GM19238 (cell line): ENCODE results near the gene TWSG1.

Experiments used
- DNase-seq: peaks from one replicate; pipeline ENCODE4 v3.0.0; 2011; ENCODE audit warnings: low spot score; ENCODE audit not compliant: insufficient read length

The TWSG1 gene

DNA sequence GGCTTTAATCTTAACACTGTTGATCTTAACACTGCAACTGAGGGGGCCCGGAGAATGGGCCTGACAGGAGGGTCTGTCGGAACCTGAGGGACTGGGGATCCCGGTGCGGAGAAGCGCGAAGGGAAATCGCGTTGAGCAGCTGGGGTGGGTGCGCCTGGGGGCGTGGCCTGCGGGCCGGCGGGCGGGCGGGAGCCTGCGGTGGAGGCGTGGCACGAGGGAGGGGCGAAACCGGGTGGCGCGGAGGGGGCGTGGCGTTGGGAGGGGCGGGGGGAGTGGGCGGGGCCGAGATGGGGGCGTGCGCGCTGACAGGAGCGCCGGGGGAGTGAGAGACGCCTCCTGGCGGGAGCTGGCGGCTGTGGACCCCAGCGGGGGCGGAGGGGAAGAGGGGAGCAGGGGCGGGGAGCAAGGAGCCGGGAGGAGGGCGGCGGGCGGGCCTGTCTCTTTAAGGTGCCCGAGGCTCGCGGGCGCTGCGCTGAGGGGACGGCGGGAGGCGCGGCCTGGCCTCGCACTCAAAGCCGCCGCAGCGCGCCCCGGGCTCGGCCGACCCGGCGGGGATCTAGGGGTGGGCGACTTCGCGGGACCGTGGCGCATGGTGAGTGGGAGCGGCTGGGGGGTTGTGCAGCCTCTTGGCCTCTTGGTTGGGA is at the start of gene TWSG1:
Gene TWSG1 (plus strand): TSS at position 445 of the 644 bp plus-strand sequence. CDS start 2,457 bp downstream, outside the sequence.
- DNase-seq = peak; percentile 94

DNA sequence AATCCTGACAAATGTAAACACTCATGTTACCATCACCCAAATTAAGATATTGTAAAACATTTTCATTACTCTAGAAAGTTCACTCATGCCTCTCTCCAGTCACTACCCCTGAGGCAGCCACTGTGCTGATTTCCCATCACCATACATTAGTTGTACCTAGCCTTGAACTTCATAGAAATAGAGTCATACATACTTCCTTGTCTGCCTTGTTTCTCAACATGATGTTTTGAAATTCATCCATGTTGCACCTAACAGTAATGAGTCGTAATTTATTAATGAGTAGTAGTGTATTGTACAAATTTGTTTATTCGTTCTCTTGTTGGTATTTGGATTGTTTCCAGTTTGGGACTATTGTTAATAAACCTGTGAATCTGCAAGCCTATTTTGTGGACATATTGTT is 49.0 kb upstream of the TWSG1 start:
- DNase-seq = no peak

DNA sequence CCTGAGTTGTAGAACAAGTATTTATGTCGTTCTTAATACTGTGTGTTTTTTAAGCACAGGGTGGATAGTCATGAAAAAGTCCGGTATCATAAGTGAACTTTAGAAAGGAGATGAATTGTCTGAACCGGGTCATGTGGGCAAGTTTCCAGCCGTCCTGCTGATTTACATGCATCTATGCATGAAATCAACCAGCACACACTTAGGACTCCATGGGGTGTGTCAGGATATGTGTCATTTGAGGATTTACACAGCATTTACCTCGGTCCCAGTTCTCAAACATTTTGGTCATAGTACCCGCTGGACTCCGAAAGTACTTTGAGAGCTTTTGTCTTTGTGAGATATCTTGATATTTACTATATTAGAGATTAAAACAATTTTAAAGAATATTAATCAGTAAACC is 47.5 kb upstream of the TWSG1 start:
- no peak for DNase-seq

DNA sequence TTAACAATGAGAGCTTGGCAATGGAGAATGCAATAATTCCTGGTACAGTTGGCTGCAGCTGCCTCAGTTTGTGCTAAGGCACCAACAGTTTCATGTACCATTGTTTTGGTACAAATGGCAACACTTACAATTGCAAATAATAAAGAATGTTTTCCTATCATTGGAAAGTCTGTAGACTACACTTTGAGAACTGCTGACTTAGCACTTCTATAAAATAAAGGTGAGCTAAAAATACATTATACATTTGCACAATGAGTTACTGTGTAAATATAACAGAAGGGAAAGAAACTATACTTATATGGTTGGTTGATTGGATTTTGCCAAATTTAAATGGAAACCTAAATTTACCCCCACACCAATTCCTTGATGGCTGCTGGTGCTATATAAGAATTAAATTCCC is 44.9 kb upstream of the TWSG1 start:
- DNase-seq = no peak

DNA sequence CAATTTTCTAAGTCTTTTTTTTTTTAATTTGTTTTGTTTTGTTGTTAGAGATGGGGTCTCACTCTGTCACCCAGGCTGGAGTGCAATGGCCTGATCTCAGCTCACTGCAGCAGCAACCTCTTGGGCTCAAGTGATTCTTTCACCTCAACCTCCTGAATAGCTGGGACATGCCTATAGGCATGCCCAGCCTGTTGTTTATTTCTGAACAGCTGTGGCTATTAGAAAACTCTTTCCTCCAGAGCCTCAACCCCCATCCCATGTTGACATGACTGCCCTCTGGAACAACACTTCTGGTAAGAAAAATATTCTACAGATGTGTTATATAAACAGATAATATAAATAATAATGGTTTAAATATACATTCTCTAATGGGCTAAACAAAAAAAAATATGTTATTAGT is 44.4 kb upstream of the TWSG1 start:
- no peak for DNase-seq

DNA sequence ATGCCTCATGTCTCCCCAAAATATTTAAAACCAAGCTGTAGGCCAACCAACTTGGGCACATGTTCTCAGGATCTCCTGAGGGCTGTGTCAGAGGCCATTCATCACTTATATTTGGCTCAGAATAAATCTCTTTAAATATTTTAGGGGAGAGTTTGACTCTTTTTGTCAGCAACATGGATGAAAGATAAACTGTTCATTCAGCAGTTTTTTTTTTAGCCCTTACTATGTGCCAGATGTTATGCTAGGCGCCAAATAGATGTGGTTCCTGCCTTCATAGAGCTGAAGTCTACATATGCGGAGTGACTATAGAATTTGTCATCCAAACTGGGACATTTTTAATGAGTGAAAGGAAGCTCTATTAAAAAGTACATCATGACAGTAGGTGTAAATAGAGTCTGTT is 42.5 kb upstream of the TWSG1 start:
- DNase-seq = no peak

DNA sequence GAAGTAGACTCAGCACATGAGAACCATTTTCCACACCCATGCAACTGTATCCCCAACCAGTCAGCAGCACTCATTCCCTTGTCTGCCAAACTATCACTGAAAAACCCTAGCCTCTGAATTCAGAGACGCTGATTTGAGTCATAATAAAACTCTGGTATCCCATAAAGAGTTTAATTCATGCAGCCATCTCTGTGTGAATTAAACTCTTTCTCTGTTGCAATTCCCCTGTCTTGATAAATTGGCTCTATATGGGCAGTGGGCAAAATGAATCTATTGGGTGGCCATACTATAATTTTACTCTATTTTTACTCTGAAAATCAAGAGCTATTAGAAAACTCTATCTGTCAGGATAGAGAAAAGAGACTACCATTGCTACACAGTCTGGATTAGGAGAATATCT is 40.6 kb upstream of the TWSG1 start:
- DNase-seq = no peak

DNA sequence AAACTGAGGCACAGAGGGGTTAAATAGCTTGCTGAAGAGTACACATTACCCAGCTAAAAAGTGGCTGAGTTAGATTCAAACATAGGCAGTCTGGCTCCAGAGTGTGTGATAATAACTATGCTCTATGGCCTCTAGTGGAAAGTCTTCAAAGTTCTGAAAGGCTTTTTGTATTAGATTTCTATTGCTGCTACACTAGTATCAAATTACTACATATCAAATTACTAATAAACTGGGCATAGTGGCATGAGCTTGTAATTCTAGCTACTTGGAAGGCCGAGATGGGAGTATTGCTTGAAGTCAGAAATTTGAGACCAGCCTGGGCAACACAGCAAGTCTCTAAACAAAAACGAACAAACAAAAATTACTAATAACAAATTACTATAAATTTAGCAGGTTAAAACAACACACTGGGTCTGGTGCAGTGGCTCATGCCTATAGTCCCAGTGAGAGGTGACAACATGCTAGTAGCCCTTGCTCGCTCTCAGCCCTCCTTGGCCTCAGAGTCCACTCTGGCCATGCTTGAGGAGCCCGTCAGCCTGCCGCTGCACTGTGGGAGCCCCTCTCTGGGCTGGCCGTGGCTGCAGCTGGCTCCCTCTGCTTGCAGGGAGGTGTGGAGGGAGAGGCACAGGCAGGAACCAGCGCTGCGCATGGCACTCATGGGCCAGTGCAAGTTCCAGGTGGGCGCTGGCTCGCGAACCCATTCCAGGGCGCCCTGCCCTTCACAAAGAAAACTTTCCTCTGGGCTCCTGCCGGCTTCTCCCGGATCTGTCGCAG is 38.2 kb upstream of the TWSG1 start:
- DNase-seq = no peak

DNA sequence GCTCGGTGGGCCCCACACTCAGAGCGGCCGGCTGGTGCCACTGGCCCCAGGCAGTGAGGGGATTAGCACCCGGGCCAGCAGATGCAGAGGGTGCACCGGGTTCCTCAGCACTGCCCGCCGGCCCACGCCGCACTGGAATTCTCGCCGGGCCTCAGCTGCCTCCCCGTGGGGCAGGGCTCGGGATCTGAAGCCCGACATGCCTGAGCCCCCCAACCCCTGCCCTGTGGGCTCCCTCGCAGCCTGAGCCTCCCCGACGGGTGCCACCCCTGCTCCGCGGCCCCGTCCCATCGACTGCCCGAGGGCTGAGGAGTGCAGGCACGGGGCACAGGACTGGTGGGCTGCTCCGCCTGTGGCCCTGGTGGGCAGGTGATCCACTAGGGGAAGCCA is 37.6 kb upstream of the TWSG1 start:
- DNase-seq = no peak

DNA sequence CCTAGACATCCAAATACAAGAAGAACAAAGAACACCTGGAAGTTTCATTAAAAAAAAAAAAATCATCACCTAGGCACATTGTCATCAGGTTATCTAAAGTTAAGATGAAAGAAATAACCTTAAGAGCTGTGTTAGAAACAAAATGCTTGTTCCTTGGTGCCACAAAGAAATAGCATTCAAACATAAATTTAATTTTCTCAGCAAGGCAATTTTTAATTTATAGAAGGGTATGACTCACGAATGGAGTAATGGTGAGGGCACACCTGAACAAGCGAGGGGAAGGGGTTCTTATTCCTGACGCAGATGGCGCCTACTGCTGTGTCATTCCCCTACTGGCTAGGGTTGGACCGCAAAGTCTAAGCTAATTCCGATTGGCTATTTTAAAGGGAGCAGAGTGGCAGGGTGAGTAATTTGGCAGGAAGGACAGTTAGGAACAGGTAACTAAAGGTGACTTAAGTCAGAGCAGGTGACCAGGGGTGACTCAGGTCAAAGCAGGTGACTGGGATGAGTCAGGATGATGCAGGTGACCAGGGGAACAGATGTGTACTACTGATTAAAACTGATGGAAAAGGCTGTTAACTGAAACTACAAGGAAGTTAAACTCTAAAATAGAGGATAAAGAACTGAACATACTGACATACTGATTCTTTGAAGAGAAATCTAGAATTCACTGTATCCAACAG is 30.0 kb upstream of the TWSG1 start:
- DNase-seq = no peak

DNA sequence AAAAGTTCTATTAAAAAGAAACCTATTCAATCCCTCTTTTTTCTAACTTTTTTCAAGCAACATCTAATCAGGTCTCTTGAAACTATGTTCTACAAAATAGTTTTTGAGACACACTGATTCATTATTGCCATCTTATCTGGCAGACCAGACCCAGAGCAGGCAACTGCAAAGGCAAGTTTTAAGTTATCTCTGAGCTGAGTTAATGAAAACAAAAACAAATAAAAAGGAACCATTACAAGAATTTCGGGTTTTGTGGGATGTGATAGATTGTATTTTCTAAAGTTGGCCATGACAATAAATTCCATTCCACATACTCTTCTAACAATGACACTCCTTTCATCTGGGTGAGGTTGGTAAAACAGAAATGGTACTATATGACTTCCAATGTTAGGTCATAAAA is 15.2 kb upstream of the TWSG1 start:
- DNase-seq = no peak

DNA sequence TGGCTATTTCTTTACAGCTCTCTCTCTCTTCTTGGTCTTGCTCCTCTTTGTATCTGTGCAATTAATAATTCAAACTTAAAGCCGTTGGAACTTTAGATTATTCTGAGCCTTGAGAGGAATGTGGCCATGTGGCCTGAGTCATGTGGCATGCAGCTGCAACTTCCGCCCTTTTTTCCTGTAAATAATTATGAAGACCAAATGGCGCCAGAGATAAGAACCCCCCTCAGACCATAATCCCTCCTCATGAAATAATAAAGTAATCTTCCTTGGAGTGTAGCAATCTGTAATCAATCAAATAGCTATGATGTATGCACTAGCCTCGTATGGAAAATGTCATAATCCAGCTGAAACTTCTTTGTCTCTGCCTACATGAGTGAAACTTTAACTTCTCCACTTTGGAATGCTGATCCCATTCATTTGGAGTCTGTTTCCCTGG is 13.5 kb upstream of the TWSG1 start:
- no peak for DNase-seq

DNA sequence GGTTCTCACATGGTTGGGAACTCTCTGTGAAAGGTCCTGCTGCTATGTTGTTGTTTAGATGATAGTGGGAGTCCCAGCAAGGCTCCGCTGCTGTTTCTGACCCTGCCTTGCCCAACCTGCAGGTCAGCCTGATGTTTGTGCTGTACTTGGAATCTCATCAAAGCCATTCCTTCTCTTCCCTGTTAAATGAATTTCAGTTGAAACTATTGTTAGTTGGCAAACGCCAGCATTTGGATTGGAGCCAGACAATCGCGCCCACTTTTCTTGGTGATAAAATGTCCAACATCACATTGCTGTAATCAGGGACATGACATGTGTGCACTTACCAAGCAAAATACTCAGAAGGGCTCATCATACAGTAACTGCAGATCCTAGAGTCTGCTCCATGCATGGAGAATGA is 12.8 kb upstream of the TWSG1 start:
- DNase-seq = no peak

DNA sequence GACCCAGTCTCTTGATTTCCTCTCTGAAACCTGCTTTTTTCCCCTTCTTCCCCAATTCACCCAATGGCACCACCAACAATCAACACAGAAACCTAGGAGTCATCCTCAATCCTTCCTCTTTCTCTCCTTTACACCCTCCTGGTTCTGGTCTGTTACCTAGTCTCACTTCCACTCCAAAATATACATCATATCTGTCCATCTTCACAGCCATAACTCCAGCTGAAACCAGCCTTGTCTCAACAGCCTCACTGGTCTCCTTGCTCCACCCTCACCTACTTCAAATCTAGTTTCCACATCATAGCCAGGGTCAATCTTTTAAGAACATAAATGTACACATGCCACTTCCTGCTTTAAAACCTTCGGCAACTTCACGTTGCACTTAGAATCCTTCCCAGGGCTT is 11.8 kb upstream of the TWSG1 start:
- DNase-seq = no peak

DNA sequence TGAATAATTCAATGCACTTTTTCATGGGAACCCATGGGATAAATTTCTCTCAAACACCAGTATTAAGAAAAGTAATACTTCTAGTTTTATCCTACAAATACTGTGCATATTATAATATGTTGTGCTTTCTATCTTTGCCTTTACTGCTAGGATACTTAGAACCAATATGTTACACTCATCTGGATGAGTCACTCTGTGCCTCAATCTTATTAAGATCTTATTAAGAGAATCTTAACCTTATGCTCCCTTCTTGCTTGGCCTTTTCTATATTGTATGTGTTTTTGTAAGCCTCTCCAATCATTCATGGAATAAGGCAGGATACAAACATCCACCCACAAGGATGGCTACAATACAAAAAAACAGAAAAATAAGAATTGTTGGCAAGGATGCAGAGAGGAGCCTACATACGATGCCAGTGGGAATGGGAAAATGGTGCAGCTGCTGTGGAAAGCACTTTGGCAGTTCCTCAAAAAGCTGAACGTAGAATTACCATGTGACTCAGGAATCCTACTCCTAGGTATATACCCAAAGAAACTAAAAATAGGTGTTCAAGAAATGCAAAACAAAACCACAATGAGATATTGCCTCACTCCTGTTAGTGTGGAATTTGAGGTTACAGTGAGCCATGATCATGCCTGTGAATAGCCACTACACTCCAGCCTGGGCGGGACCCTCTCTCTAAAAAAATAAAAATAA is 10.7 kb upstream of the TWSG1 start:
- DNase-seq = no peak

DNA sequence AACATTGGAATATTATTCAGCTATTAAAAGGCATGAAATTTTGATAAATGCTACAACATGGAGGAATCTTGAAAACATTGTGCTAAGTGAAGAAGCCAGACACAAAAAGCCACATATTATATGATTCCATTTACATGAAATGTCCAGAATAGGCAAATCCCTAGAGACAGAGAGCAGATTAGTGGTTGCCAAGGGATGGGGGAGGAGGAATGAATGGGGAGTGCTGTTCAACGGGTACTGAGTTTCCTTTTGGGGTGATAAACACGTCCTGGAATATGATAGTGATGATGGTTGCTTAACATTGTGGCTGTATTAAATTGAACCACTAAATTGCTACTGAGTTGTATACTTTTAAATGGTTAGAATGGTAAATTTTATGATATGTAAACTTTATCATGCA is 8.9 kb upstream of the TWSG1 start:
- no peak for DNase-seq

DNA sequence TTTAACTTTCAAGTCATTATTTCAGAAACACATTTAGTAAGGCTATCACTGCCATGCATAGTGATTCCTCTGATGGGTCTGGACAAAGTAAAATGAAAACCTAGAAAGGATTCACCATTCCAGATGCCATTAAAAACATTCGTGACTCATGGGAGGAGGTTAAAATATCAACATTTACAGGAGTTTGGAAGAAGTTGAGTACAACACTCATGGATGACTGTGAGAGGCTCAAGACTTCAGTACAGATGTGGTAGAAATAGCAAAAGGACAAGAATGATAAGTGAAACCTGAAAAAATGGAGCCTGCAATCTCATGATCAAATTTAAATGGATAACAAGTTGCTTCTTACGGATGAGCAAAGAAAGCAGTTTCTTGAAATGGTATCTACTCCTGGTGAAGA is 5.8 kb upstream of the TWSG1 start:
- no peak for DNase-seq

DNA sequence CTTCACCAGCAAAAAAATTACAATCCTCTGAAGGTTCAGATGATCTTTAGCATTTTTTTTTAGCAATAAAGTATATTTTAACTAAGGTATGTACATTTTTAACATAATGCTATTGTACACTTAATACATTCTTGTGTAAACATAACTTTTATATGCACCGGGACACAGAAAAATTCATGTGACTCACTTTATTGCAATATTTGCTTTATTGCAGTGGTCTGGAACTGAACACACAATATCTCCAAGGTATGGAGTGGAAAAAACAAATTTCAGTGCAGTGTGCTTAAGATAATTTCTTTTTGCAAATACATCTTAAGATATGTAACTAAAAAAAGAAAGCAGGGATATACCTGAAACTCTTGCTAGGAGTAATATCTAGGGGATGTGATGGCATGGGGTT is 5.1 kb upstream of the TWSG1 start:
- DNase-seq = no peak

DNA sequence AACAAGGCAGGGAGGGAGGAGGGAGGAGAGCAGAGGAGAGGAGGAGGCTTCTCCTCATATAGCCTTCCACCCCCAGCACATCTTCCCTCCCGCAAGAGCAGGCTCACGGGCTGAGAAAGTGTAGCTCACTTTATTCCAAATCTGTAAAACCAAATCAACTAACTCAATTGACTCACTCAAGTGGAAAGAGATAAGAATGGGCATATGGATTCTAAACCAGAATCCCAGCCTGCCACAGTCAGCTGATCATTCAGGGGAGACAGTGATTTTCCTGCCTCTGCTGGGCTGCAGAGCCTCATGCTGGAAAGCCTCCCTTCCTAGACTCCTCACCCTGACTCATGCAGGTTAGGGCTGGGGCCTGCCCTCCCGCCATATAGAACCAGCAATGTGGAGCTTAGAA is 4.2 kb upstream of the TWSG1 start:
- no peak for DNase-seq

DNA sequence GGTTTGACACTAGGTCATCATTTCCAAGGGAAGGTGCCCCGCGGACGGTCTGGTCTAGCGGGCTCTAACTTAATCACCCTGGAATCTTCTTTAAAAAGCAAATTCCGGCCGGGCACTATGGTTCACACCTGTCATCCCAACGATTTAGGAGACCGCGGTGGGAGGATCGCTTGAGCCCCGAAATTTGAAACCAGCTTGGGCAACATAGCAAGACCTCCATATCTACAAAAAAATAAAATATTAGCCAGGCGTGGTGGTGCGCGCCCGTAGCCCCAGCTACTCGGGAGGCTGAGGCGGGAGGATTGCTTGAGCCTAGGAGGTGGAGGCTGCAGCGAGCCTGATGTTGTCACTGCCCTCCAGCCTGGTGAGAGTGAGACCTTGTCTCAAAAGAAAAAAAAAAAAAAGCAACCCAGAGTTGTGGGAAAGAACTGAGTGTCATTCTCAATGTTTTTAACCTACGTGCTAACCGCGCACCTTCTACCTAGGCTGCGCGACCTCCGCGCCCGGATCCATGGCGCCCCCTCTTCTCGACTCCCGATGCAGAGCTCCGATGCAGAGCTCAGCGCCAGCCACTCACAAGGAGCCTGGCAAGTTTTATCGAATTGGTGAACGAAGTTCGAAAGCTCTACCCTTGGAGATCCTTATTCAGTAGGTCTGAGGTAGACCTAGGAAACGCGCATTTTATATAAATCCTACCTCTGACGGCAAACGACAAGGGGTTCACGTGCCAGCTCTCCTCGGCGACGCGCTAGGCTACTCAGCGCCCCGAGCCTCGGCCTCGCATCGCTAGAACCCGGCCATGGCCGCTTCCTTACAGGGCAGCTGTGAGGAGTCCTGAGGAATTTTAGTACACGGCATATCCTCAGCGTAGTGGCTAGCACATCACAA is 888 bp upstream of the TWSG1 start:
- peak; percentile 10 for DNase-seq
